Stimulated activated CD4-positive, alpha-beta T cell treated with anti-CD3 and anti-CD28 coated beads, Interleukin-1b, Interleukin-23, amount 100 ng/mL, for 24 hours (primary cell): Measurements from ENCODE around the gene GLS.
"Not testable (repeated sequence)": the region's sequence is repeated elsewhere in the genome, so short reads cannot be mapped to it uniquely, and the experiment has no call there.

ENCODE experiments used
- DNase-seq, 4 experiments: peaks; one replicate each; pipeline ENCODE4 v3.0.0-alpha.2; 2020; ENCODE audit warnings: low read depth in 4 of 4, low spot score in 1 of 4

The GLS gene

GRCh38 chr2:190929919-190930318 lies 49.3 kb downstream of the GLS start:
- no peak for DNase-seq

GRCh38 chr2:190930411-190930810 lies 49.8 kb downstream of the GLS start:
- no peak for DNase-seq

- DNase-seq, result no peak
Measured at GRCh38 chr2:190932514-190932913, 51.9 kb downstream of the GLS start.

DNA sequence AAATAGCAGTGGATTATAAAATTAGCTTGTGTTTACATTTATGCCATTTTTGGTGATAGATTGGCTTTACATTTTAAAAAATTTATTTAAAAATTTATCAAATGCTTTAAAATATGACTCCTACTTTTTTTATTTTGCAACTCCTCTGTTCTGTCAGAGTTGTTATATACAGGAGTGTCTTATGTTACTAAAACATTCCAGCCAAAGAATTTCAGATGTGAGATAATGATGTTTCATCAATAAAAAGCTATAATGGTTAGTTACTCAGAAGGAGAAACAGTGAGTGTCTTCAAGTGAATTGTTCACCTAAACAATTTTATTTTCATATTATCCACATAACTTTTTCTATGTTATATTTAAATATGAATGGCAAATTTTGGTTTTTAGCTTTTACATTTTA lies 52.7 kb downstream of the GLS start:
- DNase-seq, result no peak

- no peak for DNase-seq
Measured at GRCh38 chr2:190935054-190935453, 54.4 kb downstream of the GLS start.

GRCh38 chr2:190938771-190939335 lies 58.2 kb downstream of the GLS start:
- no peak for DNase-seq

- DNase-seq, result no peak
Measured at GRCh38 chr2:190940454-190940853, 59.8 kb downstream of the GLS start.

- no peak for DNase-seq
Measured at GRCh38 chr2:190941571-190941970, 61.0 kb downstream of the GLS start.

DNA sequence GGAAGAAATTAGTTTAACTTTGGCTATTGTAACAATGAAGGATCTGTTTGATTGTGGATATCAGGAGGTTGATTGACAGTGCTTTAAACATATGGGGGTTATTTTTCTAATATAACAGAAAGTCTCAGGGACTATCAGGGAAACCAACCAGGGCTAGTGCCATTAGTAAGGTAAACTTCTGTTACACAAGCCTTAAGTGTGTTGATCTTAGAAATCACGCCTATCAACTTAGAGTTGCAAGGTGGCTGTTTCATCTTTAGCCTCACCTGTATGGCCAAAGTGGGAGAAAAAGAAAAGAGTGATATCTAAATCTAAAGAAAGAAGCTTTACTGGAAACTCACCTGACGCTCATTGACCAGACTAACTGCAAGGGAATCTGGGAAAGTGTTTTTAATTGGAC lies 62.1 kb downstream of the GLS start:
- no peak for DNase-seq

DNA sequence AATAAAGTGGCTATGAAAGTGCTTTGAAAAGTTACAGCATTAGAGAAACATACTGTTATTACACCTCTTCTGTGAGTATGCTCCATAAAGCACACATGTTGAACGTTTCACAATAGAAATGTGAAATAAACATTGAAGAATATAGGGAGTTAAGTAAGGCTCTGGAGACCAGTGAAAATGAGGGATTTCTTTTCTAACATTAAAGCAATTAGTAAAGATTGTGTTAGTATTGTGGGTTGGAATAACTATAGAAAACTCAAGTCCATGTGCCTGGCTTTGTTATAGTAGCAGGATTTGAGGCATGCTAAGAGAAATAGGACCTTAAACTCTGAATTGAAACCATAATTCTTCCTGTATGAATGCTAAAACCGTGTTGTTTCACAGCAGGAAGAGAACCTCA lies 63.1 kb downstream of the GLS start:
- DNase-seq, result no peak

- no peak for DNase-seq
Measured at GRCh38 chr2:190947141-190947540, 66.5 kb downstream of the GLS start.

- DNase-seq, result no peak
Measured at GRCh38 chr2:190947711-190948251, 67.2 kb downstream of the GLS start.

DNA sequence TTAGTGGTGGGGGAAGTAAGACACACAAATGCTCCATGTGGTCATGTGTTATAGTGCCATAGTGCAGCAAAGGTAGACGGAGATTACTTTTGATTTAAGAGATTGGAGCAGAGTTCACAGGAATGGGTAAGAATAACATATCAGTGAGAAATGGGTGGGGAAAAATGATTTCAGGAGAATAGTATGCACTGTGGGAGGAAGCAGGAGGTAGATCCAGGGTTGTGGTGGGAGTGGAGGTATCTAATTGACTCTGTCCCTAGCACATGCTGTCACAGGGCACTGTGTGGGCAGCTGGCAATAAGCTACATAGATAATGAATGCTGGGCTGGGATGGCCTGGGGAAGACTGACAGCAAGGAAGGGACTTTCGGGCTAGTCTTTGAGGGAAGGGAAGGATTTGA lies 68.0 kb downstream of the GLS start:
- no peak for DNase-seq

- no peak for DNase-seq
Measured at GRCh38 chr2:190950566-190950991, 70.0 kb downstream of the GLS start.

- DNase-seq, result no peak
Measured at GRCh38 chr2:190953257-190953656, 72.6 kb downstream of the GLS start.

GRCh38 chr2:190959911-190960788 lies 79.5 kb downstream of the GLS start:
- no peak for DNase-seq

DNA sequence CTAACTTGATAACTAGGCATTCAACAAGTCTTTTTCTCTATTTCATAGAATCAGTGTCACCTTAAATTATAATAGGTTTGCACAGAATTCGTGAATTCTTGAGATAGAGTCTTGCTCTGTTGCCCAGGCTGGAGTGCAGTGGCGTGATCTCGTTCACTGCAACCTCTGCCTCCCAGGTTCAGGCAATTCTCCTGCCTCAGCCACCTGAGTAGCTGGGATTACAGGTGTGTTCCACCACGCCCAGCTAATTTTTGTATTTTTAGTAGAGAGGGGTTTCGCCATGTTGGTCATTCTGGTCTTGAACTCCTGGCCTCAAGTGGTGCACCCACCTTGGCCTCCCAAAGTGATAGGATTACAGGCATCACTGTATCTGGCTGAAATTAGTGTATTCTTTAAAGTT lies 80.5 kb downstream of the GLS start:
- not testable (repeated sequence) for DNase-seq

DNA sequence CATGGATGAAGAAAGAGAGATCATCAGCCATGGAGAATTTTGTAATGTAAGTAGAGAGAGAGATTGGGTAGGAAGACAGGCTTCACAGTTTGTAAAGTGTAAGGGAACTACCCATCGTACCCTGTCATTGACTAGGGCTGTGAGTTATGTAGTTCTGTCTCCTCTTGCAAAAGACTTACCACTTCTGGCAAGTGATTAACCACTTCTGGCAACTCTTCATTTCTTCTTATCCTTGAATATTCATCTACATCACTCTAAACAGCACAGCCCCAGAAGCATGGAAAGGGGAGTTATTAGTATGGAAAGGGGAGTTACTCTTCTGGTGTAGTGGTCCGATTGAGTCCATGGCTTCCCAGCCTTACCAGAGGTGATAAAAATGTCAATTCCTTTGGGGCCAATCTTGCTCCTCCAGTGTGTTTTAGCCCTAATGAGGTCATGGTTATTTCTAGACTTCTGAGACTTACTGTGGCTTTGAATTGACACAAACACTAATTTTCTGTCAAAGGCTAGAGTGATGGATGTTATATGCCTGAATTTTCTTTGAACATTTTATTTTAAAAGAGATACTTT lies 81.4 kb downstream of the GLS start:
- no peak for DNase-seq

GRCh38 chr2:190963088-190963487 lies 82.5 kb downstream of the GLS start:
- DNase-seq, result no peak

DNA sequence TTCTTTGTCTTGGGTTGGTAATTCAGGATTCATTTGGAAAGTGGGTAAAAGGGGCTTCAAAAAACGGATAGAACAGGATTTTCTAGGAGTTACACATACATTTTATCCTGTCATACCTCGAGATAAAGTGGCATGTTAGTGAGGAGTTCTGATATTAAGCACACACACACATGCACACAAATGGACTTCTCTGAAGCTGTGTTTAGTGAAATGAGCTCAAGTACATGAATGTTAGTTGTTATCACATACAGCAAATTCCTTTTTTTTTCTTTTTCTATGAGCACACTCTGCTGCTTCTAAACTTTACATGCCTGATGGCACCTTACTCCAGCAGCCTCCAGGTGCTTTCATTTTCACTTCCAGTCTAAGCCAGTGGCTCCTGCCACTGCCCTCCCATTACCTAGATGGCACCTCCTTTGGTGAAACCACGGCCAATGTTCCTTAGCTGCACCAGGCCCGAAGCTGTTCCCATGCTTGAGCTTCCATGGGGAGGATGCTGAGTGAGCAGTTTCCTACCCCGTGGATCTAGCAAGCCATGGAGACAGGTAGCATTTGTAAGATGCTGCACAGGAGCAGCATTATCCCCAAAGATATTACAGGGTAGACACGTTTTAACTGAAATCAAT lies 83.7 kb downstream of the GLS start:
- no peak for DNase-seq

DNA sequence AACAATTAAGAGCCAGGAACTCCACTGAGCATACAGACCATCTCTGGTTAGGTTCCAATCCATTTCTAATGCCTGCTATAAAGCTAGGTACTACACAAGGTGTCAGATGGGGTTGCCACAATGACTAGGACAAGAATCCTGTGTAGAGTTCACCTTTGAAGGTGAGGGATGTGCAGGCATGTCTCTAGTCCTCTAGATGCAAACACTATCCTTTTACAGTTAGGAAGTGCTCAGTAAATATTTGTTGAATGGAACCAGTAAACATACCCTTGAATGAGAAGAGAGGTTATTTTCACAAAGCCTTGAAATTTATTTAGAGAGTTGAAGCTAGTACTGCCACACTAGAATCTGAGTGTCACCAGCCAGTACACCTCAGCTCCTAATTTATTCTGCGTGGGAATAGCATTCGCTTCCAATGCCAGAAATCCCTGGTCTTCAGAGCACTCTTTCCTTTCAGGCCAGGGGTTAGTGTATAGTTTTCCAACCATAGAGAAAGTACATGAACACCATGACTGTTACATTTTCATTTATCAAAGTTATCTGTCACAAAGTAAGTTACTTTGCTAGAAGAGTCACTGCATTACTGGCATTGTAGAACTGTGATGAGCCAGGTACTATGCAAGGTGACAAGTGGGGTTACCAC lies 85.1 kb downstream of the GLS start:
- no peak for DNase-seq
